Fibroblast of villous mesenchyme (primary cell): ENCODE data around the gene GBP2. TPM values are rescaled to one million over a fixed set of nuclear protein-coding genes. Genes with fewer than 3 reads are reported as not detected.

Source experiments
- DNase-seq: peaks from one replicate; pipeline ENCODE4 v3.0.0-alpha.2; 2010; ENCODE audit warnings: low read depth
- H3K4me3 ChIP-seq: 2 replicates; pipeline ENCODE4 v1.5.1; 2011; ENCODE audit warnings: low read depth, mild to moderate bottlenecking, low read length
- CTCF ChIP-seq: IDR thresholded peaks from 2 replicates; pipeline ENCODE4 v1.5.1; 2012; ENCODE audit warnings: low read depth, mild to moderate bottlenecking, low read length; ENCODE audit not compliant: insufficient read depth
- total RNA-seq: library from RNA; depleted of rRNA; stranded (reverse); fragments of >200 nt; gene quantifications from 2 replicates; pipeline ENCODE4 v1.2.3, GENCODE V29; 2012

Gene GBP2
- total RNA-seq, 1 donor = 96.3 TPM

DNA sequence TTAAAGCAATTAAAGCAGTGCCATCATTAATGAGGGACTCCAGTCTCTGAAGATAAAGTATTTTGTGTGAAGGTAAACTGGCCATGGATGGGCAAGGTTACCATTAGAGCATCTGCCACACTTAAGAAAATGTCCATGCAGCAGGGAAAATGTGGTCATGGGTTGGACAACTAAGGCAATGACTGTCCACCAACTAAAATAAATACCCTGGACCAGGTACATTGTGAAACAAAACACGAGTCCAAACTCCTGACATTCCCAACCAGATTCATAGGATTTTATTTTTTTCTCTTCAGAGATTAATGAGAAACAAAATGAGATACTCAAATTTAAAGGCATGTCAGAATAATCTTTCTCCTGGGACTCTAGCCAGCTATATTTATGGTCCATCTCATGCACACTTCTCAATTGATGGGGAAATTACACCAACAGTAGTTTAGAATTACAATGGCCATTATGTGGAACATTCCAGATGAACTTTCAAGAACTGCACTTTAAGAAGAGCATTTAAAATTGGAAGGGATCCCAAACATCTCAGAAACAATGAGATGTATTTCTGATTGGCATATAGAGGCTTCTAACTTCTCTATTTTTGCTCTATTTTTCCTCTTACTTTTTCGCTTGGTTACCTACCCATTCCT, 41.8 kb upstream of the GBP2 start:
- no peak for DNase-seq
- no peak for TF ChIP-seq CTCF
- no peak overlapping the region for H3K4me3 ChIP-seq

DNA sequence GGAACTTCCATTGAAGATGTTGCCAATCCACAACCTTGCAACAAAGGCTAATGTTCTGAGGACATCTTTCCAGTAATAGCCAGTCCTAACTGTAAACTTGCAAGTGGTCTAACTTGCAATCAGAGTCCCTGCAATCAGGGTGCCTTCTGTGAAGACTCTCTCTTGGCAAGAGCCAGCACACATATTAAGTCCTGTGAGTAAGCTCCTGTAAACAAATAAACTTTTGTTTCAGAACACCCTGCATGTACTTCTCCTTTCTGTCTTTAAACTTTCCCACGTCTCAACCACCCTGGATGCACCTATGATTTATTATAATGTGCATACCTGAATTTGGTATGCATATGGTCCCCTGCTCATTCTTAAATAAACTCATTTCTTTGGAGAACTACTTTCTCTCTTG, 40.8 kb upstream of the GBP2 start:
- no peak for TF ChIP-seq CTCF
- H3K4me3 ChIP-seq = no peak overlapping the region
- DNase-seq = no peak

DNA sequence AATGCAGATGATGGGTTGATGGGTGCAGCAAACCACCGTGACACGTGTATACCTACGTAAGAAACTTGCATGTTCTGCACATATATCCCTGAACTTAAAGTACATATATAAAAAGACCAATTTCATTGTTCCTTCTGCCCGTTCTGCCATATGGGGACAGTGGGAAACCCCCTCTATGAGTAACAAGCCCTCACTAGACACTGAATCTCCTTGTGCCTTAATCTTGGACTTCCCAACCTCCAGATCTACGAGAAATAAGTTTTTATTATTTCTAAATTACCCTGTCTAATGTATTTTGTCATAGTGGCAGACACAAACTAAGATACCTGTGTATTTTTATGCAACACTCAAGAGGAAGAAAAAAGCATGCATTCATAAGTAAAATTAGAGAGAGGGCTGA, 39.9 kb upstream of the GBP2 start:
- TF ChIP-seq CTCF = no peak
- H3K4me3 ChIP-seq = no peak overlapping the region
- no peak for DNase-seq

- no peak overlapping the region for H3K4me3 ChIP-seq
- DNase-seq = no peak
- TF ChIP-seq CTCF = no peak
Measured at GRCh38 chr1:89151047-89151446, 25.1 kb upstream of the GBP2 start.

DNA sequence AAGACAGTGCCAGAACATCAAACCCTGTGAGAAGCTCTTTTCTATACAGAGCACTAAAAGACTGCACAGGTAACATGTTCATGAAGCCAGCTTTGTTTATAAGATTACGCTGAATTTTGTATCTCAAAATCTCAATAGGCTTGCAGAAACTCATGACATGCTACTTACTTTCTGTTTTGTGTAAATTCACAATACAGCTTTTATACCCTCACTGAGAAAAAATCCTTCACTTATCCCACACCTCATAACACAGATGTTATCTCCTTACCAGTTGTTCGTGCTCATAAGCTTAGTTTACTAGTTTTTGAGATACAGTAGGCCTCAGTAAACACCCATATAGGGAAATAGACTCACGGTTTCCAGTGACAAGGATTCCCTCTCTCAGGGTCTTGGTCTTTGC, 24.1 kb upstream of the GBP2 start:
- no peak for TF ChIP-seq CTCF
- no peak overlapping the region for H3K4me3 ChIP-seq
- no peak for DNase-seq

GRCh38 chr1:89149229-89149628, 23.3 kb upstream of the GBP2 start:
- peak; percentile 57 for TF ChIP-seq CTCF
- peak; percentile 44 for DNase-seq
- no peak overlapping the region for H3K4me3 ChIP-seq
